CD4-positive, alpha-beta T cell treated with Interleukin-6 for 4 hours (primary cell): ENCODE results near the gene ZFR2.
A peak's percentile ranks its signal among the peaks of the same experiment; 100 is the strongest.
"Not testable (repeated sequence)": the region's sequence is repeated elsewhere in the genome, so short reads cannot be mapped to it uniquely, and the experiment has no call there.

Experiments used
- DNase-seq: peaks from one replicate; pipeline ENCODE4 v3.0.0-alpha.2; 2020; ENCODE audit warnings: mixed read lengths

The ZFR2 gene

DNA sequence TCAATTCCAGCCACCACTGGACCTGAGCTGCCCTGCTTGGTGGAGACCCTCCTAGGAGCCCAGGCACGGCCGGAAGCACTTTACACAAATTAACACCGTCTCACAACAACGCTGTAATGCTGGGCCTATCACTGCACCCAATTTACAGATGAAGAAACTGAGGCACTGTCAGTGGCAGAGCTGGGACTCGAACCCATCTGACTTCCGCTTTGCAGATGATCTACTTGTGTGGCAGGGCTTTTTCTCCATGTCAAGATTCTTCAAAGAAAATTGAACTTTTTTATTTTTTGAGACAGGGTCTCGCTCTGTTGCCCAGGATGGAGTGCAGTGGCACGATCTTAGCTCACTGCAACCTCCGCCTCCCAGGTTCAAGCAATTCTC, 33.8 kb downstream of the ZFR2 start:
- DNase-seq: no peak

DNA sequence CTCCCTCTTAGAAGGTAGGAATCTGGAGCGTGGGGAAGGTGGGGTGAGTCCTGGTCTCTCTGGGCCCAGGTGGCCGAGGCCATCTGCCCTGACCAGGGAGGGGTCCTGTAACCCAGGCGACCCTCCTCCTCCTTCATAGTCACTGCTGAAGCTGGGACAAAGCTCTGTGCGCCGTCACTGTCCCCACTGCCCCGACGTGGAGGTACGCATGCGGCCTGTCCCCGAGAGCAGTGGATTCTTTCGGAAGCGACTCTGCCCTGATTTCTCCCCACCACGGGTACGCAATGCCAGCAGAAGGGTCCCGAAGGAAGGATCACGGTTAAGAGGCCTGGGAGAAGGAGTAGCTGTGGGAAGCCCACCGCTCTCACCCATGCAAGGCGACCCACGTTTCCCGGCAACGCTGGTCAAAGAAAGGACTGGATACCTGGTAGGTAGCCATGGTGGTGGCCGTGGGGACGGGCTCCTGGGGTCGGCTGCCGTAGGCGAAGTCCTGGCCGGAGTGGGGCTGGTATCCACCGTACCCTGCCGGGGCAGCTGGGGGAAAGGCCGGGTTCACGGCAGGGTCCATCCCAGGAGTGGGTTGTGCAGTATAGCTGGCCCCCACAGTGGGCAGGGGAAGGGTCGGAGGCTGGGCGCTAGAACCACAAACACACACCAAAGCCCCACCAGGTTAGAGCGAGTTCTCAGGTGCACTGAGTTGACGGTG, 34.3 kb downstream of the ZFR2 start:
- DNase-seq: no peak

GRCh38 chr19:3833578-3834348, 35.1 kb downstream of the ZFR2 start:
- no peak for DNase-seq

GRCh38 chr19:3832001-3832400, 36.8 kb downstream of the ZFR2 start:
- no peak for DNase-seq

GRCh38 chr19:3831601-3832000, 37.2 kb downstream of the ZFR2 start:
- DNase-seq: no peak

- DNase-seq: no peak
Measured at GRCh38 chr19:3830621-3831589, 37.9 kb downstream of the ZFR2 start.

- DNase-seq: no peak
Measured at GRCh38 chr19:3827306-3827705, 41.5 kb downstream of the ZFR2 start.

- no peak for DNase-seq
Measured at GRCh38 chr19:3826163-3826562, 42.7 kb downstream of the ZFR2 start.

DNA sequence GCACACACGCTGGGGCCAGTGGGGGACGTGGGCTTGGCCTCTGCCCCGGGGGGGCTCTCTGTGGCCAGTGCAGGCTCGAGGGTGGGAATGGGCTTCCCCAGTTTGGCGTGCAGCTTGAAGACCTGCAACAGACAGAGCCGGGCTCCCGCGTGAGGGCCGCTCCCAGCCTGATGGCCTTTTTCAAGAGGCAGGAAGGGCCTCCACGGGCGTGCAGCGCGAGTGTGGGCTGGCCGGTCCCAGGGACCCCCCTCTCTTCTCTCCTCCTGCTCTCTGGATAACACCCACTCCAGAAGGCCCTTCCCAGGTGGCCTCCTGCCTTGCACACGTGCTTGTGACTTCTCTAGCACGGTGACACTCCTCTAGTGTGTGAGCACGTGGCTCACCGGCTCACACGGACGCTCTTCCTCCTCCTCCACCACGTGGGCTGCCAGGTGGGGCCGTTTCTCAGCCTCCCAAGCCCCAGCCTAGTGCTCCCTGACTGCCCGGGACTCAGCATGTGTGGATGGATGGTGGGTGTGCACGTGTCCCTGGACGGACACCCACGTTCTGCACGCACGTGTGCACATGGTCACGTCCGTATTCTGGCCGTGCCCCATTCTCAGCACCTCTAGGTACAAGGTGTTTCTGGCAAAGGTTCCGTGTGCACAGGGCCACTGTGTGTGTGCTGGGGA, 43.4 kb downstream of the ZFR2 start:
- DNase-seq: no peak

GRCh38 chr19:3823350-3823713, 45.5 kb downstream of the ZFR2 start:
- no peak for DNase-seq

- no peak for DNase-seq
Measured at GRCh38 chr19:3822683-3823349, 46.0 kb downstream of the ZFR2 start.

GRCh38 chr19:3821857-3822364, 46.9 kb downstream of the ZFR2 start:
- peak; percentile 88 for DNase-seq

GRCh38 chr19:3821156-3821555, 47.7 kb downstream of the ZFR2 start:
- no peak for DNase-seq

DNA sequence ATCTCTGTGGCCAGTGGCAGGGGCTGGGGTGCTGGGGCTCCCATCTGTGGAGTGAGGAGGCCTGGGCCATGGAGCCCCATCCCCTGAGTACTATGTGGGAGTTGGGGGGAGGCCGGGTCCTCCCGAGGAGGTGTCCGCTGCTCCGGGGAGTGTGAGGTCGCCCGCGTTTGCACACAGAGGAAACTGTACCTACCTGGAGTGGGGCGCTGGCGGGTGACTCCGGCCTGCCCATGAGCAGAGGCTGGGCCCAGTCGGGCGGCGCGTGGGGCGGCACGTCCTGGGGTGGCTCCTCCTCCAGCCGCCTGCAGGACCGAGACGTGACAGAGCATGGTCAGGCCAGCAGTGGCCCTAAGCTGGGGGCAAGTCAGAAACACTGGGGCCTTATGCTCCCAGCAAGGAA, 48.8 kb downstream of the ZFR2 start:
- no peak for DNase-seq

- DNase-seq: no peak
Measured at GRCh38 chr19:3818918-3819317, 49.9 kb downstream of the ZFR2 start.

- DNase-seq: peak; percentile 26
Measured at GRCh38 chr19:3818466-3818865, 50.4 kb downstream of the ZFR2 start.

GRCh38 chr19:3817761-3818160, 51.1 kb downstream of the ZFR2 start:
- no peak for DNase-seq

DNA sequence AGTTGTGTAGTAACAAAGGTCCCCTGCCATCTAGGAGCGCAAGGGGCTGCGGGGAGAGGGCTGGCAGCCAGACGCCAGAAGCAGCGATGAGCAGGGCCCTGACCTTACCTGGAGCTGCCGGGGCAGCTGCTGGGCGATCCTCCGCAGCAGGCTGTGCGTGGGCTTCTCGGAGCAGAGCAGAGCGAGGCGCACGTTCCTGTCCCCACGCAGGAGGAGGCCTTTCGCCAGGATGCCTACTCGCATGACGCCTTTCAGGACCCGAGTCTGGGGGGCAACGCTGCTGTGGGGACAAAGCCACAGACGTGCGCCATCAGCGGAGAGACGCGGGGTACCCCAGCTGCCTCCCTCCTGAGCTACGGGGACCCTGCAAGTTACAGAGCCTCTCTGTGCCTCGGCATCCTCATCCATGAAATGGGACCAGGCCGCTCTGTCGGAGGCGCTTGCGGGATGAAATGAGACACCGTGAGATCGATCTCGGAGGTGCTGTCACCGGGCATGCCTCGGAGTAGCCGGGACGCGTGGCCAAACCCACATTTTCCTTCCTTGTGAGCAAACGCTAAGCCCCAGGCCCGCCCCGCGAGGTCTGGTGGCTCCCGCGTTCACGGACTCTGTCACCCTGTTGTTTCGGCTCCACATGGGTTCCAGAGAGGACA, 52.1 kb downstream of the ZFR2 start:
- DNase-seq: no peak

- DNase-seq: not testable (repeated sequence)
Measured at GRCh38 chr19:3816148-3816547, 52.7 kb downstream of the ZFR2 start.

- no peak for DNase-seq
Measured at GRCh38 chr19:3814648-3815047, 54.2 kb downstream of the ZFR2 start.
